Amniotic stem cell (primary cell): ENCODE results near the gene TMEM150B.
"Not testable (repeated sequence)": the region's sequence is repeated elsewhere in the genome, so short reads cannot be mapped to it uniquely, and the experiment has no call there.

ENCODE experiments used
- DNase-seq: peaks from one replicate; lab custom pipeline; 2025; lab: John Stamatoyannopoulos, UW

Gene TMEM150B

GRCh38 chr19:55339105-55339888 lies 14.2 kb upstream of the TMEM150B start, which contains the start of gene KMT5C:
Gene KMT5C (plus strand): TSS chr19:55339876. CDS start chr19:55341937, 2,061 bp downstream.
- DNase-seq = peak; percentile 100

GRCh38 chr19:55336101-55336500 lies 11.0 kb upstream of the TMEM150B start:
- DNase-seq = no peak

- DNase-seq = no peak
These were observed 8.7 kb upstream of the TMEM150B start for GRCh38 chr19:55333870-55334269.

- DNase-seq = not testable (repeated sequence)
These were observed 4.7 kb upstream of the TMEM150B start for GRCh38 chr19:55329791-55330190.

DNA sequence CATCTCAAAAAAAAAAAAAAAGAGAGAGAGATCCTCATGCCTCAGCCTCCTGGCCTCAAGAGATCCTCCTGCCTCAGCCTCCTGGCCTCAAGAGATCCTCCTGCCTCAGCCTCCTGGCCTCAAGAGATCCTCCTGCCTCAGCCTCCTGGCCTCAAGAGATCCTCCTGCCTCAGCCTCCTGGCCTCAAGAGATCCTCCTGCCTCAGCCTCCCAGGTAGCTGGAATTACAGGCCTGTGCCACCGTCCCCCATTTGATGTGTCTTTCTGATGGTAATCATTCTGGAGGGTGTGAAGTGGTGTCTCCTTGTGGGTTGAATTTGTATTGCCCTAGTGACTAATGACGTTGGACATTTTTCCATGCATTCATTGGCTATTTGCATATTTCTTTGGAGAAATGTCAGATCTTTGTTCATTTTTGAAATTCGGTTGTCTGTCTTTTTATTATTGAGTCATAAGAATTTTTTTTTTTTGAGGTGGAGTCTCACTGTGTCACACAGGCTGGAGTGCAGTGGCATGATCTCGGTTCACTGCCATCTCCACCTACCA lies 3.7 kb upstream of the TMEM150B start:
- DNase-seq = not testable (repeated sequence)

- no peak for DNase-seq
These were observed 479 bp downstream of the TMEM150B start for GRCh38 chr19:55324662-55325061.

DNA sequence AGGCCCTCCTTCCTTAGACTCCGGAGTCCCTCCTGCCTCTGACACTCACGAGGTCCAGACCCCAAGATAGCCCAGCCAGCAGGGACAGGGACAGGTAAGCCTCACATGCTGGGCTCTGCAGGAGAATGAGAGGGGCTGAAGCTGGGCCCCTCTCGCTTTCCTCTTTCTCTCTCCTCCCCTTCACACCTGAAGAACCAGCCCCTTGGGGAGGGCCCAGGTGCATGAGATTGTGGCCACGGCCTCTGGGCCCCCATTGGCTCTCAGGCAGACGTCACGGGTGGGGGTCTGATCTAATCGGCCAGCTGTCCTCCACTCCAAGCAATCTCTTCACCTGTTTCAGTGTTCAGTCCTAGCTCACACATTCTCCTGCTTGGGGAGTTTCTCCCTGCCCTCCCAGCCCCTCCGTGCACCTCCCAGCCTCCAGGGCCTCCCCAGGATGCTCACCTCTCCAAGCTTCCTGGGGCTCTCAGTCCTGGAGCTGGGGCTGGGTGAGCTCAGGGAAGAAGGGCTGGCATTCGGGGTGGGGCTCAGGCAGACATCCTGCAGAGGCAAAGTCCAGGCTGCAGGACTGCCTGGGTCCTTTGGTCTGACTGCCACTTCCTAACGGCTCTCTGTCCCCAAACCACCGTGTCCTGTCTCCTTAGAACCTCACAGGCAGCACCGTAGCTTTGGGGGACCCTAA lies 2.8 kb downstream of the TMEM150B start:
- no peak for DNase-seq

DNA sequence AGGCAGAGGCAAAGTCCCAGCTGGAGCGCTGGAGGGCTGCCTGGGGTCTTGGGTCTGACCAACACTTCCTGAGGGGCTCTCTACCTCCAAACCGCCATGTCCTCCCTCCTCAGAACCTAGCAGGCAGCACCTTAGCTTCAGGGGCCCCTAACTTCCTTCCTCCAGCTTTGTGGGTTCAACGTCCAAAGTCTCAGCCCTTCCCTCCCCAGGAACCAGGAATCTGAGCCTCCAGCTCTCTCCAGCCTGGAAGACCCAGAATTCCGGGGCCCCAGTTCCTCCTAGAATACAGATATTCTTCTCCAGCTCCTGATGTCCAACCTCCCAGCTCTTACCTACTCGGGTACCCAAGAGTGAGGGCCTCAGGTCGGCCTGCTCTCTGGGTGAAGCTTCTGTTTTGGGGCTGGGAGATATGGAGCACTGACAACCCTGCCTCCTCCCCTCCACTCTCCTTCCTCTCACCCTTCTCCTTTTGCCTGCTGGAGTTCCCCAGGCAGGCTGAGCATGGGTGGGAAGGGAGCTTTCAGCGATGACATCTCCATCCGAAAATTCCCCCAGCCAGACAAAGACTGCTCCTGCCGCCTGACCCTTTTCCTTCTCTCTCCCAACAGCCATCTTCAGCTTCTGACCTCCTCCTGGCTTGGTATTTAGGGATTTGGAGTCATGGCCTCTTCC lies 3.5 kb downstream of the TMEM150B start:
- no peak for DNase-seq

- DNase-seq = no peak
These were observed 4.2 kb downstream of the TMEM150B start for GRCh38 chr19:55320844-55321419.

GRCh38 chr19:55319785-55320184 lies 5.4 kb downstream of the TMEM150B start:
- no peak for DNase-seq

DNA sequence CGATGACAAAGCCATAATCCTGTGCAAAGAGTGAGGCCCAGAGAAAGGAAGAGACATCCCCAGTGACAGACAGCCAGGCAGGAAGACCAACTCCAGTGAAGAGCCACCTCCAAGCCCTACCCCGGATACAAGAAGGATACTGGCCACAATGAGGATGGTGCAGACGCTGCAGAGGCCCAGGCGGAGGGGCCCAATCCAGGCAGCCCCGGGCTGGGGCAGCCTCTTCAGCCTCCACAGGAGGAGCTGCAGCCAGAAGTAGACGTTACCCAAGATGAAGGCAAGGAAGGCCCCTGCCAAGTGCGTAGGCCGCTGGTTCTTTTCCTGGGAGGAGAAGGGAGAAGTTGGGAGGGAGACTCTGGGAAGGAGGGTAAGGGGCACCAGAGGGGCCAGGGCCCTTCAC lies 8.5 kb downstream of the TMEM150B start:
- no peak for DNase-seq

- no peak for DNase-seq
These were observed 9.1 kb downstream of the TMEM150B start for GRCh38 chr19:55315956-55316525.

DNA sequence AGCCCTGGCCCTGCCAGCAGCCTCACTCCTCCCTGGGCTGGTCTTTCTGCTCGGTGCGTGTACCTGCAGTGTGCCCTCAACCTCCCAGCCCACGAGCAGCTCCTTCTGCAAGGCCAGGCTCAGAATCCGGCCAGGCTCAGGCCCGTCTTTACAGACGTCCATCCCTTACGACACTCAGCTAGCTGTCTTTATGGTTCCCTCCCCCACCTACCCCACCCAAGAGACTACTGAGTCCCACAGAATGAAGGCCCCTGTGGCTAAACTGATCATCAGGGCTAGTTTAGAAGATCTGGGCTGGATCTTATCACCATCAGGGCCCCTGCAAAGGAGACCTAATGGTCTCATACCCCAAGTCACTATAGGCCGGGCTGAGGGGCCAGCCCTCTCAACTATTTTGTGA lies 10.7 kb downstream of the TMEM150B start:
- DNase-seq = no peak

GRCh38 chr19:55312621-55313512 lies 12.3 kb downstream of the TMEM150B start:
- DNase-seq = no peak

DNA sequence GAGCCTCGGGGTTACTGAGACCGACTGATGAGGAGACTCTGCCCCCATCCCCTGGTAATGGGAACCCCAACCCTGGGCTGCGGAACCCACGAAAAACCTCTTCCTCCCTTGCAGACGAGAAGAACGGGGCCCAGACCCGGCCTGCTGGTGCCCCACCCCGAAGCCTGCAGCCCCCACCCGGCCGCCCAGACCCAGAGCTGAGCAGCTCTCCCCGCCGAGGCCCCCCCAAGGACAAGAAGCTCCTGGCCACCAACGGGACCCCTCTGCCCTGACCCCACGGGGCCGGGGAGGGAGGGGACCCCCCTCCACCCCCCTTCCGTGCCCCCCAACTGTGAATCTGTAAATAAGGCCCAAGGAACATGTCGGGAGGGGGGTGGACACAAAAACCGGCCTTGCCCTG lies 13.3 kb downstream of the TMEM150B start:
- no peak for DNase-seq

DNA sequence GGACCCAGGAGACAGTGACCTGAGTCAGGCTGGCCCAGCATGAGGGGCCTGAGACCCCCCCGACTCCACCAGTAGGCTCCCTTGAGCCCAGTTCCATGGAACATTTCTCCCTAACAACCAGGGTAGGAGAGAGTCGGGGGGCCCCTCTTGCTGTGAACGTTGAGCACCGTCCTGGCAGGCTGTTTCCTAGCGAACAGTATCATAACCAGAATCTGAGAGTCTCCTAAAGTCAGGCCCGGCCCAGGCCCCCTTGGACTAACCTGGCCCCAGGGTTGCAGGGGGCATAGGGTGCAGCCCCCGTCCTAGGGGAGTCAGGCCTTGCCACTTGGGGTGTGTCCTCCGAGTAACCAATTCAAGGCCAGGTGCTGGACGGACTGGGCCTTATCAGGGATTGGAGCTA lies 13.7 kb downstream of the TMEM150B start:
- DNase-seq = no peak

DNA sequence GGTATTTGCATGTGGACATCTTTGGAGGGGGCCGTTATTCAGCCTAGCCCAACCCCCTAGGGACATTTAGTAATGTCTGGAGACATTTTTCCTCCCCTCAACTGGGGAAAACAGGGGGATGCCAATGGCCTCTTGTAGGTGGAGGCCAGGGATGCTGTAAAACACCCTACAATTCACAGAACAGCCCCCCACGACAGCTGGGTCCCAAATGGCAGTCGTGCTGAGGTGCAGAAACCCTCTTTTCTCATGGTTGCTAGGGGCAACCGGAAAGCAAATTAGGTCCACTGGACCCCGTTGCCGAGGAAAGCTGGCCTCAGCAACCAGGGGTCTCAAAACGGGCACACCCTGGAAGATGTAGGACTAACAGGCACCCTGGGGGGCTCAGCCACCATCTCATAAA lies 14.6 kb downstream of the TMEM150B start:
- no peak for DNase-seq

- no peak for DNase-seq
These were observed 15.7 kb downstream of the TMEM150B start for GRCh38 chr19:55309448-55309847.

DNA sequence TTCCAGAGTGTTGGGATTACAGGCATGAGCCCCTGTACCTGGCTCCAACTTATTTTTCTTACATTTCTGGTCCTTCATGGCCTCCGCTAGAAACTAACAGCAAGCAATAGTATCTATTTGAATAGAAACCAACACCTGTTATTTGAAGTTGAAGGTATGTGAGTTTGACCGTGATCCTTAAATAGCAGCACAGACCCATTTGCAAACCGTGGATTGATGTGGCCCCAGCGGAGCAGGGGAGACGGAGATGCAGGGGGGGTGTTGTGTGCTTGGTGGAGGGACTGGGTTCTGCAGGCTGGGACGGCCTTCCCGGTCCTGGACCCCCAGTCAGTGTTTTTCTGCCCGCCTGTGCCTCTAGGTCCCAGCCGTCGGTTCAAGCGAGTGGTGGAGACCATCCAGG lies 16.9 kb downstream of the TMEM150B start:
- DNase-seq = no peak

DNA sequence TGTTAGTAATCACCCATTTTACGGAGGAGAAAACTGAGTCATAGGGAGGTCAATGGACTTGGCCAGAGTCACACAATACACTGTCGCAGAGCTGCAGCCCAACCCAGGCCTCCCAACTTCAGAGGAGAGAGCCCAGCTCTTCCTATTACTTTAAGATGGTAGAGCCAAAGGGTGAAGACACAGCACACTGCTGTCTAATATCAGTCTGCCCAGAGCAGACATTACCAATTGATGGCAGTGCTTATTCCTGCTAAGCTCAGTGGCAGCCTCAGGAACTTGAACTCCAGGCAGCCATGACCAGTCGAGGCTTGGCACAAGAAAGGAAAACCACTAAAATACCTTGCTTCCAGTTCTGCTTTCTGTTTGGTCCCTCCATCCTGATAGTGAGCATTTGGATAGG lies 18.4 kb downstream of the TMEM150B start:
- no peak for DNase-seq
